Keratinocyte (primary cell): Measurements from ENCODE around the gene MAMDC2. TPM values are rescaled to one million over a fixed set of nuclear protein-coding genes. Genes with fewer than 3 reads are reported as not detected.
A peak's percentile ranks its signal among the peaks of the same experiment; 100 is the strongest.

Source experiments
- DNase-seq: peaks from one replicate; pipeline ENCODE4 v3.0.0-alpha.2; 2011; ENCODE audit warnings: low read depth, missing footprints, low spot score
- FAIRE-seq: peaks from 2 replicates; lab custom pipeline; 2011; peaks lifted over from hg19 to GRCh38; lab: Jason Lieb, UNC
- H2AFZ ChIP-seq: 2 replicates; pipeline ENCODE4 v1.6.0; 2012; ENCODE audit warnings: low read length, control low read depth, inconsistent platforms; ENCODE audit not compliant: control insufficient read depth
- H3K27ac ChIP-seq: 2 replicates; pipeline ENCODE4 v1.5.1; 2011; ENCODE audit warnings: low read length; ENCODE audit not compliant: control insufficient read depth, insufficient read depth
- H3K27me3 ChIP-seq: 3 replicates; pipeline ENCODE4 v1.6.0; 2011; ENCODE audit warnings: low read length; ENCODE audit not compliant: control insufficient read depth, insufficient read depth; ENCODE audit errors: extremely low read depth
- H3K36me3 ChIP-seq, 2 experiments: 2 replicates in 1 of 2; 3 replicates in 1 of 2; pipeline ENCODE4 v1.5.1; 2011; ENCODE audit warnings: low read length in 2 of 2, mild to moderate bottlenecking in 1 of 2; ENCODE audit not compliant: control insufficient read depth in 2 of 2, insufficient read depth in 2 of 2; ENCODE audit errors: extremely low read depth in 1 of 2
- H3K4me1 ChIP-seq: 3 replicates; pipeline ENCODE4 v1.5.1; 2011; ENCODE audit warnings: low read length; ENCODE audit not compliant: control insufficient read depth, insufficient read depth; ENCODE audit errors: extremely low read depth
- H3K4me2 ChIP-seq: 3 replicates; pipeline ENCODE4 v1.6.0; 2011; ENCODE audit warnings: low read depth, low read length; ENCODE audit not compliant: control insufficient read depth, insufficient read depth; ENCODE audit errors: extremely low read depth
- H3K4me3 ChIP-seq, 3 experiments: fragments of 200-600 bp in 1 of 3; sonication (generic) in 1 of 3; 2 replicates in 2 of 3; 3 replicates in 1 of 3; pipeline ENCODE4 v1.5.1; 2011 to 2016; ENCODE audit warnings: low read length in 3 of 3, mild to moderate bottlenecking in 3 of 3, control low read depth in 2 of 3, inconsistent platforms in 1 of 3, low read depth in 1 of 3, mixed read lengths in 1 of 3, mixed run types in 1 of 3, moderate library complexity in 1 of 3; ENCODE audit not compliant: control insufficient read depth in 2 of 3, insufficient read depth in 2 of 3; ENCODE audit errors: extremely low read depth in 1 of 3
- H3K79me2 ChIP-seq: 2 replicates; pipeline ENCODE4 v1.6.0; 2012; ENCODE audit warnings: low read length; ENCODE audit not compliant: control insufficient read depth, insufficient read depth
- H3K9ac ChIP-seq: 3 replicates; pipeline ENCODE4 v1.6.0; 2011; ENCODE audit warnings: low read length; ENCODE audit not compliant: control insufficient read depth, insufficient read depth; ENCODE audit errors: extremely low read depth
- H3K9me1 ChIP-seq: 3 replicates; pipeline ENCODE4 v1.6.0; 2011; ENCODE audit warnings: low read length; ENCODE audit not compliant: control insufficient read depth, insufficient read depth; ENCODE audit errors: extremely low read depth
- H3K9me3 ChIP-seq: 2 replicates; pipeline ENCODE4 v1.5.1; 2012; ENCODE audit warnings: low read depth, low read length; ENCODE audit not compliant: control insufficient read depth
- H4K20me1 ChIP-seq: 3 replicates; pipeline ENCODE4 v1.6.0; 2011; ENCODE audit warnings: low read length; ENCODE audit not compliant: control insufficient read depth, insufficient read depth; ENCODE audit errors: extremely low read depth
- EZH2 ChIP-seq: IDR thresholded peaks from one replicate; pipeline ENCODE4 v1.6.1; 2012; ENCODE audit warnings: inconsistent platforms, mild to moderate bottlenecking, low read length, moderate library complexity
- dilution Hi-C: fragments of 300-500 bp; cut with MboI; formaldehyde crosslinking; loops from one replicate; pipeline ENCODE4 v1.7.0; 2020; ENCODE audit warnings: low sequenced_read_pairs; ENCODE audit not compliant: extremely low pct_ligation_motif_present
- polyA plus RNA-seq, 5 experiments: library from polyadenylated mRNA; depleted of rRNA in 3 of 5; stranded (reverse) in 3 of 5; stranded (forward) in 1 of 5; unstranded in 1 of 5; fragments of >200 nt; gene quantifications; 1 replicate in 1 of 5; 2 replicates in 3 of 5; 3 replicates in 1 of 5; pipeline versions ENCODE4 v1.2.1 to v1.2.3, GENCODE V29; 2011 to 2012; ENCODE audit warnings: missing spikeins in 2 of 5, low read depth in 1 of 5, low replicate concordance in 1 of 5
- TF ChIP-seq, protein P1 (sequence below), 3 experiments: IDR thresholded peaks in 1 of 3; conservative IDR thresholded peaks in 1 of 3; optimal IDR thresholded peaks in 1 of 3; 2 replicates in 2 of 3; 3 replicates in 1 of 3; pipeline versions ENCODE3 to v1.5.1; 2011; ENCODE audit warnings: low read length in 3 of 3, mild to moderate bottlenecking in 3 of 3, moderate library complexity in 2 of 3, control low read depth in 1 of 3, inconsistent platforms in 1 of 3; ENCODE audit not compliant: insufficient read depth in 2 of 3; ENCODE audit errors: extremely low read depth in 1 of 3

The MAMDC2 gene
- polyA plus RNA-seq, 1 donor (not counting 4 experiments of a cell fraction or from before 2014, with no cell fraction given) = 4.2 TPM

DNA sequence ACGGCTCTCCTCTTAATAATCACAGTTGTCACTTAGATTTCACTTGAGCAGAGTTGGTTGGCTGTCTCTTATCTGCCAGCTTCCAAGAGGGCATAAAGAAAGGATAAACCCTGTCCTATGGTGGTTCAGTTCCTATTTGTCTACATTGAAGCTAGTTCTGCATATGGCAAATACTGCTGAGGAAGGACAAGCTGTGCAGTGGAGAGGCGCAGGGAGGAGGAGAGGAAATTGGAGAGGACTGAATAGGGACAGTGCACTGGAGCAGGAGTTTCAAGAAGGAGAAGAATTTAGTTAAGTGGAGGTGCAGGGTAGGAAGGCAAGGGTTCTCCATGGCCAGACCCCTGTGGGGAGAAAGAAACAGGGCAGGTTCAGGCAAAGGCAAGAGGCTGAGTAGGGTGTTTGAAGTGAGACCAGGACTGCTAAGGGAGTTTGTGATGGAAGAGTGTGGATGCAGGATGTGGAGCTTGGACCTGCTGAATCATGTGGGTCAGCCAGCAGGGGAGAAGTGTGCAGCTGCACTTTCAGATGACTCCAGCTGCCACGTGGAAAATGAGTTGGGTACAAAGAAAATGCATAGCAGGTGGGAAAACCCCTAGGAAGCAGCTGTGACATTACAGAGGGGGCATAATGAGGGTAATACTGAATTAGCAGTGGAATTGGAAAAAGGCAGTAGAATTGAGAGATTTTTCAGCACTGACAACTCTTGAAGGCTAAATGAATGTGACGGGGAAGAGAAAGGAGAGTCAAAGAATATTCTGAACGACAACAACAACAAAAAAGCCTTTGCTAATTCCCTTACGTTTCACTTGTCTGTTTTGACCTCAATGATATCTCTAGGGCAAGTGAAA is 66.8 kb downstream of the MAMDC2 start:
- H3K4me2 ChIP-seq = peak overlapping the region; percentile 67
- no peak for TF ChIP-seq EZH2
- TF ChIP-seq, protein P1, sequence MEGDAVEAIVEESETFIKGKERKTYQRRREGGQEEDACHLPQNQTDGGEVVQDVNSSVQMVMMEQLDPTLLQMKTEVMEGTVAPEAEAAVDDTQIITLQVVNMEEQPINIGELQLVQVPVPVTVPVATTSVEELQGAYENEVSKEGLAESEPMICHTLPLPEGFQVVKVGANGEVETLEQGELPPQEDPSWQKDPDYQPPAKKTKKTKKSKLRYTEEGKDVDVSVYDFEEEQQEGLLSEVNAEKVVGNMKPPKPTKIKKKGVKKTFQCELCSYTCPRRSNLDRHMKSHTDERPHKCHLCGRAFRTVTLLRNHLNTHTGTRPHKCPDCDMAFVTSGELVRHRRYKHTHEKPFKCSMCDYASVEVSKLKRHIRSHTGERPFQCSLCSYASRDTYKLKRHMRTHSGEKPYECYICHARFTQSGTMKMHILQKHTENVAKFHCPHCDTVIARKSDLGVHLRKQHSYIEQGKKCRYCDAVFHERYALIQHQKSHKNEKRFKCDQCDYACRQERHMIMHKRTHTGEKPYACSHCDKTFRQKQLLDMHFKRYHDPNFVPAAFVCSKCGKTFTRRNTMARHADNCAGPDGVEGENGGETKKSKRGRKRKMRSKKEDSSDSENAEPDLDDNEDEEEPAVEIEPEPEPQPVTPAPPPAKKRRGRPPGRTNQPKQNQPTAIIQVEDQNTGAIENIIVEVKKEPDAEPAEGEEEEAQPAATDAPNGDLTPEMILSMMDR (optimal IDR thresholded peaks at IDR 0.05 in 1 of 3, IDR thresholded peaks at IDR 0.05 in 1 of 3, conservative IDR thresholded peaks at IDR 0.05 in 1 of 3; ENCODE audit: extremely low read depth in 1 of 3, insufficient read depth in 2 of 3, low read length in 3 of 3) = no peak
- no peak overlapping the region for H3K4me3 ChIP-seq
- H3K9me3 ChIP-seq = no peaks in the 10 kb centered on the region
- no peak overlapping the region for H2AFZ ChIP-seq
- no peaks in the 10 kb centered on the region for H3K79me2 ChIP-seq
- dilution Hi-C loops = loop anchor here (25.0 kb wide), 1 partner anchor 148 kb away; no protein-coding TSS in a partner anchor
- no peaks in the 10 kb centered on the region for H3K36me3 ChIP-seq
- H4K20me1 ChIP-seq = no peaks in the 10 kb centered on the region
- peak overlapping the region; percentile 69 for H3K27ac ChIP-seq
- H3K9me1 ChIP-seq = no peaks in the 10 kb centered on the region
- DNase-seq (no peak), FAIRE-seq (peak; percentile 41)
- H3K4me1 ChIP-seq = peaks cover 32% of the 10 kb centered on the region
- H3K27me3 ChIP-seq = no peaks in the 10 kb centered on the region
- H3K9ac ChIP-seq = no peak overlapping the region

DNA sequence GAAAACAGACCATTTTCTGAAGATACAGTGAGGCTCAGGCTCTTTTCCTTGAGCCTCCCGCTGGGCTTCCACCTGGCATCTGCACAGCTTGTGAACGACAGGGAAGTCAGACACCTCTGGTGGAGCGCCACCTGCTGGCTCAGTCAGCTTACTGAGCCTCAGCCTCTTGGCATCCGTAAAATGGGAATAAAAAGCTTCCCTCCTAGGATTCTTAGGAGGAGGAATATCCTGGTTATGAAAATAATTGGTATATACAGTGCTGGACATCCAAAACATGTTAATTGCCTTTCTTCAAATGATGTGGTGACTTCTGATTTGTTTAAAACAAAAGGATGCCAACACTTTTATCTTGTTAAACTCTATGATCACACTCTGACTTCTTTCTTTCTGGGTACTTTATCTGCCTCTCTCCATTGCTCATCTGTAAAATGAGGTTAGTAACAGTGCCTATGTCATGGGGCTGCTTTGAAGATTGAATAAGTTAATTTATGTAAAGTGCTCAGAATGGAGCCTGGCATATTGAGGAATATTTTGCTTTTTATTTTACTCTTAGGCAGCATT is 67.5 kb downstream of the MAMDC2 start:
- FAIRE-seq (peak; percentile 77), DNase-seq (no peak)
- TF ChIP-seq EZH2 = no peak
- TF ChIP-seq, protein P1 (optimal IDR thresholded peaks at IDR 0.05 in 1 of 3, IDR thresholded peaks at IDR 0.05 in 1 of 3, conservative IDR thresholded peaks at IDR 0.05 in 1 of 3; ENCODE audit: extremely low read depth in 1 of 3, insufficient read depth in 2 of 3, low read length in 3 of 3) = peak; percentile 82 to 96 (median 85)
- no peaks in the 10 kb centered on the region for H4K20me1 ChIP-seq
- no peaks in the 10 kb centered on the region for H3K9me1 ChIP-seq
- peak overlapping the region; percentile 67 for H3K4me2 ChIP-seq
- dilution Hi-C loops = loop anchor here (25.0 kb wide), 1 partner anchor 149 kb away; no protein-coding TSS in a partner anchor
- no peaks in the 10 kb centered on the region for H3K27me3 ChIP-seq
- no peaks in the 10 kb centered on the region for H3K79me2 ChIP-seq
- H3K9me3 ChIP-seq = no peaks in the 10 kb centered on the region
- H3K4me1 ChIP-seq = peaks cover 39% of the 10 kb centered on the region
- peak overlapping the region in 2 of 3 experiments; percentile 22 to 48 for H3K4me3 ChIP-seq
- no peak overlapping the region for H2AFZ ChIP-seq
- no peaks in the 10 kb centered on the region for H3K36me3 ChIP-seq
- peak overlapping the region; percentile 69 for H3K27ac ChIP-seq
- H3K9ac ChIP-seq = peak overlapping the region; percentile 46
